GM23338 (cell line): ENCODE data around the gene IGF2R. TPM values are rescaled to one million over a fixed set of nuclear protein-coding genes. Genes with fewer than 3 reads are reported as not detected.

Experiments
- ATAC-seq: fragments of 200-7000 bp; cut with Tn5 transposase; 3 replicates; pipeline ENCODE4 v1.9.1; 2020
- DNase-seq: peaks from one replicate; pipeline ENCODE4 v3.0.0-alpha.2; 2015; ENCODE audit warnings: low spot score
- H2AFZ ChIP-seq: fragments of 200-600 bp; sonication (generic); 2 replicates; pipeline ENCODE4 v1.8.0; 2016; ENCODE audit warnings: antibody characterized with exemption, mild to moderate bottlenecking, moderate library complexity
- H3F3A ChIP-seq: fragments of 200-600 bp; sonication (generic); replicated peaks from 2 replicates; pipeline ENCODE4 v1.8.0; 2017; ENCODE audit warnings: antibody characterized with exemption, mixed run types, low read depth
- H3K27ac ChIP-seq: fragments of 200-600 bp; sonication (generic); 2 replicates; pipeline ENCODE4 v1.6.1; 2016; ENCODE audit warnings: low read depth
- H3K27me3 ChIP-seq: fragments of 200-600 bp; sonication (generic); 2 replicates; pipeline ENCODE4 v1.8.0; 2016; ENCODE audit warnings: mild to moderate bottlenecking, mixed run types, moderate library complexity; ENCODE audit not compliant: insufficient read depth
- H3K36me3 ChIP-seq: fragments of 200-600 bp; sonication (generic); 2 replicates; pipeline ENCODE4 v1.8.0; 2016; ENCODE audit warnings: mild to moderate bottlenecking; ENCODE audit not compliant: insufficient read depth
- H3K4me1 ChIP-seq: fragments of 200-600 bp; sonication (generic); 2 replicates; pipeline ENCODE4 v1.8.0; 2016; ENCODE audit warnings: mild to moderate bottlenecking, moderate library complexity; ENCODE audit not compliant: insufficient read depth
- H3K4me2 ChIP-seq: fragments of 200-600 bp; sonication (generic); 2 replicates; pipeline ENCODE4 v1.7.1; 2017; ENCODE audit warnings: mixed run types
- H3K4me3 ChIP-seq: fragments of 200-600 bp; sonication (generic); 2 replicates; pipeline ENCODE4 v1.6.1; 2016; ENCODE audit warnings: mixed run types
- H3K79me2 ChIP-seq: fragments of 200-600 bp; sonication (generic); replicated peaks from 2 replicates; pipeline ENCODE4 v1.8.0; 2017; ENCODE audit warnings: mild to moderate bottlenecking; ENCODE audit not compliant: insufficient read depth
- H3K9me2 ChIP-seq: fragments of 200-600 bp; sonication (generic); 2 replicates; pipeline ENCODE4 v1.8.0; 2017; ENCODE audit not compliant: insufficient read depth
- H4K20me1 ChIP-seq: fragments of 200-600 bp; sonication (generic); replicated peaks from 2 replicates; pipeline ENCODE4 v1.8.0; 2017; ENCODE audit warnings: mild to moderate bottlenecking; ENCODE audit not compliant: insufficient read depth
- H3K27ac Mint-ChIP-seq: 2 replicates; pipeline ENCODE4 v1.8.0; 2020; ENCODE audit warnings: inconsistent platforms, mild to moderate bottlenecking, moderate library complexity, mixed read lengths
- H3K27me3 Mint-ChIP-seq: 3 replicates; pipeline ENCODE4 v1.8.0; 2022; ENCODE audit warnings: low read depth, mild to moderate bottlenecking, moderate library complexity, mixed read lengths, inconsistent platforms; ENCODE audit not compliant: insufficient read depth, poor library complexity
- H3K36me3 Mint-ChIP-seq: 3 replicates; pipeline ENCODE4 v1.8.0; 2021; ENCODE audit warnings: low read depth, mild to moderate bottlenecking, inconsistent platforms, moderate library complexity, mixed read lengths
- H3K4me1 Mint-ChIP-seq: 3 replicates; pipeline ENCODE4 v1.8.0; 2020; ENCODE audit warnings: mild to moderate bottlenecking, inconsistent platforms, mixed read lengths
- H3K4me3 Mint-ChIP-seq: 3 replicates; pipeline ENCODE4 v1.8.0; 2021; ENCODE audit warnings: moderate library complexity, mild to moderate bottlenecking, inconsistent platforms, mixed read lengths
- H3K9me3 Mint-ChIP-seq: 3 replicates; pipeline ENCODE4 v1.8.0; 2020; ENCODE audit warnings: moderate library complexity, mild to moderate bottlenecking, inconsistent platforms, mixed read lengths
- CREB1 ChIP-seq: fragments of 250-450 bp; sonication (Bioruptor Pico); IDR thresholded peaks from 2 replicates; pipeline ENCODE4 v1.5.0; 2020; ENCODE audit warnings: low read depth, mild to moderate bottlenecking, moderate library complexity
- CTCF ChIP-seq, 2 experiments: fragments of 200-600 bp in 1 of 2; sonication (generic) in 1 of 2; conservative IDR thresholded peaks; 2 replicates each; pipeline versions ENCODE4 v1.5.1 to v1.6.1; 2016 to 2017; ENCODE audit warnings: antibody characterized with exemption in 2 of 2, low read depth in 2 of 2, mild to moderate bottlenecking in 2 of 2, moderate library complexity in 1 of 2
- EZH2 ChIP-seq: fragments of 200-600 bp; sonication (generic); IDR thresholded peaks from one replicate; pipeline ENCODE4 v1.8.0; 2017; ENCODE audit warnings: antibody characterized with exemption, mild to moderate bottlenecking, low read depth; ENCODE audit not compliant: unreplicated experiment
- EZH2phosphoT487 ChIP-seq: fragments of 200-600 bp; sonication (generic); IDR thresholded peaks from one replicate; pipeline ENCODE4 v1.8.1; 2018; ENCODE audit warnings: antibody characterized with exemption; ENCODE audit not compliant: unreplicated experiment
- JUNB ChIP-seq: IDR thresholded peaks from one replicate; pipeline ENCODE4 v1.6.1; 2016; ENCODE audit warnings: antibody characterized with exemption; ENCODE audit not compliant: unreplicated experiment
- NANOG ChIP-seq: IDR thresholded peaks from 2 replicates; pipeline ENCODE4 v1.6.1; 2016; ENCODE audit warnings: antibody characterized with exemption, borderline replicate concordance
- POLR2AphosphoS5 ChIP-seq: IDR thresholded peaks from 2 replicates; pipeline ENCODE4 v1.6.1; 2016; ENCODE audit warnings: antibody characterized with exemption, low read depth
- REST ChIP-seq: IDR thresholded peaks from one replicate; pipeline ENCODE4 v1.6.1; 2018; ENCODE audit warnings: antibody characterized with exemption; ENCODE audit not compliant: unreplicated experiment
- STAT1 ChIP-seq: IDR thresholded peaks from one replicate; pipeline ENCODE4 v1.6.1; 2016; ENCODE audit warnings: antibody characterized with exemption; ENCODE audit not compliant: unreplicated experiment
- ZNF462 ChIP-seq: fragments of 250-450 bp; sonication (Bioruptor Pico); IDR thresholded peaks from 2 replicates; pipeline ENCODE4 v1.5.0; 2020; ENCODE audit warnings: mild to moderate bottlenecking, moderate library complexity
- polyA plus RNA-seq: library from polyadenylated mRNA; unstranded; fragments of >200 nt; fragmentation: Nextera tagmentation; extraction: Ambion mirVana; gene quantifications from 2 replicates; pipeline ENCODE4 v1.2.1, GENCODE V29; 2016
- total RNA-seq: library from RNA; depleted of rRNA; stranded (reverse); fragments of >200 nt; shearing (Covaris generic); gene quantifications from 2 replicates; pipeline ENCODE4 v1.2.3, GENCODE V29; 2014

IGF2R gene
- total and polyA plus RNA-seq, 2 experiments from 2014 or later = 12.5 to 76.4 TPM

GRCh38 chr6:159931112-159931511 lies 37.8 kb upstream of the IGF2R start (continued):
- TF ChIP-seq REST (no peak), CTCF (conservative IDR thresholded peaks at IDR 0.05; ENCODE audit: low read depth in 2 of 2) (no peak), EZH2phosphoT487 (no peak), POLR2AphosphoS5 (no peak), STAT1 (no peak), CREB1 (CRISPR knock-in tag) (no peak), JUNB (no peak), NANOG (no peak)

GRCh38 chr6:159931846-159932245 lies 37.0 kb upstream of the IGF2R start:
- Histone ChIP-seq H4K20me1 (no peaks in the 10 kb centered on the region), H3K79me2 (no peaks in the 10 kb centered on the region), H3F3A (no peaks in the 10 kb centered on the region), H3K36me3 (no peaks in the 10 kb centered on the region), H3K27ac (no peak overlapping the region), H3K4me1 (no peaks in the 10 kb centered on the region), H3K4me2 (no peak overlapping the region), H2AFZ (no peak overlapping the region), H3K4me3 (no peak overlapping the region), H3K27me3 (no peaks in the 10 kb centered on the region), H3K9me2 (no peaks in the 10 kb centered on the region)
- no peaks in the 10 kb centered on the region for H3K27me3 Mint-ChIP-seq
- ATAC-seq (no peak), DNase-seq (no peak)
- no peaks in the 10 kb centered on the region for H3K36me3 Mint-ChIP-seq
- no peaks in the 10 kb centered on the region for H3K4me1 Mint-ChIP-seq
- H3K9me3 Mint-ChIP-seq = peaks cover 3% of the 10 kb centered on the region; the same call in 1 of the 3 replicates
- no peak overlapping the region for H3K27ac Mint-ChIP-seq
- H3K4me3 Mint-ChIP-seq = no peak overlapping the region
- TF ChIP-seq CREB1 (CRISPR knock-in tag) (no peak), ZNF462 (CRISPR knock-in tag) (no peak), NANOG (no peak), EZH2 (no peak), EZH2phosphoT487 (no peak), REST (no peak)
